Measurements from ENCODE around the gene NT5DC3.
A peak's percentile ranks its signal among the peaks of the same experiment; 100 is the strongest.

NT5DC3 gene

GRCh38 chr12:103840876-103841689 is at the start of gene NT5DC3:
TSS of gene NT5DC3 (minus strand) at chr12:103841234. CDS start at chr12:103841156, 78 bp downstream.
- peak; percentile 74 for DNase-seq

- no peak for DNase-seq
Observed at GRCh38 chr12:103887738-103888137, 46.7 kb upstream of the NT5DC3 start.

- DNase-seq = no peak
Observed at GRCh38 chr12:103886195-103886797, 45.3 kb upstream of the NT5DC3 start.

GRCh38 chr12:103884316-103884715 is 43.3 kb upstream of the NT5DC3 start:
- DNase-seq = no peak

- no peak for DNase-seq
Observed at GRCh38 chr12:103883908-103884307, 42.9 kb upstream of the NT5DC3 start.

GRCh38 chr12:103882861-103883596 is 42.0 kb upstream of the NT5DC3 start:
- DNase-seq = no peak

GRCh38 chr12:103881261-103881660 is 40.2 kb upstream of the NT5DC3 start:
- no peak for DNase-seq

- DNase-seq = no peak
Observed at GRCh38 chr12:103880299-103881142, 39.5 kb upstream of the NT5DC3 start.

- DNase-seq = no peak
Observed at GRCh38 chr12:103879878-103880277, 38.8 kb upstream of the NT5DC3 start.

GRCh38 chr12:103879048-103879692 is 38.1 kb upstream of the NT5DC3 start:
- no peak for DNase-seq

GRCh38 chr12:103877934-103878510 is 37.0 kb upstream of the NT5DC3 start:
- peak; percentile 48 for DNase-seq

GRCh38 chr12:103877288-103877687 is 36.3 kb upstream of the NT5DC3 start:
- DNase-seq = no peak

- DNase-seq = no peak
Observed at GRCh38 chr12:103875666-103876065, 34.6 kb upstream of the NT5DC3 start.

GRCh38 chr12:103868215-103868614 is 27.2 kb upstream of the NT5DC3 start:
- DNase-seq = no peak

- no peak for DNase-seq
Observed at GRCh38 chr12:103865151-103865730, 24.2 kb upstream of the NT5DC3 start.

GRCh38 chr12:103864710-103865109 is 23.7 kb upstream of the NT5DC3 start:
- DNase-seq = no peak

GRCh38 chr12:103858953-103859601 is 18.0 kb upstream of the NT5DC3 start:
- DNase-seq = no peak

- DNase-seq = no peak
Observed at GRCh38 chr12:103858335-103858734, 17.3 kb upstream of the NT5DC3 start.

- DNase-seq = no peak
Observed at GRCh38 chr12:103857164-103857563, 16.1 kb upstream of the NT5DC3 start.

GRCh38 chr12:103855896-103856657 is 15.0 kb upstream of the NT5DC3 start:
- no peak for DNase-seq
